ENCODE measurements around the gene PDGFA. TPM values are rescaled to one million over a fixed set of nuclear protein-coding genes. Genes with fewer than 3 reads are reported as not detected.

PDGFA gene
- total RNA-seq, 1 experiment from 2014 or later = 4.9 TPM

DNA sequence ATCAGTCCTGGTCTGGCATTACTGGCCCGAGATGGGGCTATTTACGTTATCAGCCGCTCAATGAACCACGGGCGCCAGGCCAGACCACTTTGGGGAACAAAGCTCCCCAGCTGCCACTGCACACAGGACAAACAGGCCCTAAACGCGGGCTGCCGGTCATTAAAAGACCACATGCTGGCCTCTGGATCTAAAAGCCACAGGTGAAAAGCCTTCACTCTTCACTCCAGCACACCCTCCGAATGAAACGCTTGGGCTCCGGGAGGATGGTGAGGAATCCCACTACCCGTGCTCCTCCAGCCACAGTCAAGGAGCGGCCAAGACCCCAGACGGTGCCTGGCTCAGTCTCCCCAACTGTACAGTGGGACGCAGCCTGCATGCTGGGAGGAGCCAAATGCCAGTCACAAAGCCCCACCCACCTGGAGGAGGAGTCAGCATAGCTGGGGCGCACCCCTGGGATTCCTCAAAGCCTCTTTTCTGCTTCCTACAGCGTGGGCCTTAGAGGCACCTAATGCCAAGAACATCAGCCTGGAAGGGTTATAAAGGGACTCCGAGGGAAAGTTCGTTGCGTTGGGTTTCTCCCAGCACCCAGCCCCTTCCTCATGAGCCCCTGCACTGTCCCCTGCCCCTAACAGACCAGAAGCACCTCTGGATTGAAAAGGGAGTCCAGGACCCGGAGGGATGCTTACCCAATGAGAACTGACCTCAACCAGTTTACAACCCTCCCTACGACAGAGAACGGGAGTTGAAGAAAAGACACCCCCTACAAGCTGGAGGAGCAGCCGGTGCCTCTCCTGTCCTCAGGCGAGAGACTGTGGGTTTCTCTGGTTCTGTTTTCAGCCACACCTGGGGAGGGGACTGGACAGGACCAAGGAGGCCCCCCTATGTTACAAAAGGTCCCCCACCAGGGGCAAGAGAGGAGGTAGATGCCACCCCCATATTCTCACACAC lies 4.7 kb downstream of the PDGFA start:
- H3K4me3 ChIP-seq = no peak overlapping the region
- DNase-seq = no peak

DNA sequence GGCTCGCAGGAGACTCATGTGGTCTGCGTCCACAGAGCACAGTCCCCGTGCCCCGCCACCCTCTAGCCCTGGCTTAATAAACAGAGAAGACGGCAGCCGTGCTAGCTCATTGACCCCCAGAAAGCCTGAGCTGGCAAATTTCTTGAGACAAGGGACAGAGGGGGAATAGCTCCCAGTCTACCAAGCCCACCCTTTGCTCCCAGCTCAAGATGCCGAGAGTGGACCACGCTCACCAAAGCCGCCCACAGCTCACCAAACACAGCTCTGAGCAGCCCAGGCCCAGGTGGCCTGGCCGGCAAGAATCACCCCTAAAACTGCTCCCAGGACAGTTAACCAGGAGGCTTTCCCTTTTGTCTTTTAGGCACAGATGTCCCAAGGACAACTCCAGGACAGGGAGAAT lies 5.4 kb downstream of the PDGFA start:
- no peak for DNase-seq
- H3K27me3 ChIP-seq = peaks cover 4% of the 10 kb centered on the region; the same call in 1 of the 2 replicates

More for the DNA sequence above, 4.7 kb downstream of the PDGFA start:
- no peaks in the 10 kb centered on the region for H3K9me3 ChIP-seq
- H3K36me3 ChIP-seq = no peaks in the 10 kb centered on the region
- peaks cover 4% of the 10 kb centered on the region; the same call in 1 of the 2 replicates for H3K27me3 ChIP-seq

GRCh38 chr7:513521-514166 lies 6.0 kb downstream of the PDGFA start:
- H3K4me3 ChIP-seq = no peak overlapping the region
- H3K36me3 ChIP-seq = no peaks in the 10 kb centered on the region
- no peaks in the 10 kb centered on the region for H3K9me3 ChIP-seq
- DNase-seq = no peak
- H3K27me3 ChIP-seq = peaks cover 4% of the 10 kb centered on the region; the same call in 1 of the 2 replicates

More for the DNA sequence above, 5.4 kb downstream of the PDGFA start:
- no peak overlapping the region for H3K4me3 ChIP-seq
- no peaks in the 10 kb centered on the region for H3K9me3 ChIP-seq
- no peaks in the 10 kb centered on the region for H3K36me3 ChIP-seq

DNA sequence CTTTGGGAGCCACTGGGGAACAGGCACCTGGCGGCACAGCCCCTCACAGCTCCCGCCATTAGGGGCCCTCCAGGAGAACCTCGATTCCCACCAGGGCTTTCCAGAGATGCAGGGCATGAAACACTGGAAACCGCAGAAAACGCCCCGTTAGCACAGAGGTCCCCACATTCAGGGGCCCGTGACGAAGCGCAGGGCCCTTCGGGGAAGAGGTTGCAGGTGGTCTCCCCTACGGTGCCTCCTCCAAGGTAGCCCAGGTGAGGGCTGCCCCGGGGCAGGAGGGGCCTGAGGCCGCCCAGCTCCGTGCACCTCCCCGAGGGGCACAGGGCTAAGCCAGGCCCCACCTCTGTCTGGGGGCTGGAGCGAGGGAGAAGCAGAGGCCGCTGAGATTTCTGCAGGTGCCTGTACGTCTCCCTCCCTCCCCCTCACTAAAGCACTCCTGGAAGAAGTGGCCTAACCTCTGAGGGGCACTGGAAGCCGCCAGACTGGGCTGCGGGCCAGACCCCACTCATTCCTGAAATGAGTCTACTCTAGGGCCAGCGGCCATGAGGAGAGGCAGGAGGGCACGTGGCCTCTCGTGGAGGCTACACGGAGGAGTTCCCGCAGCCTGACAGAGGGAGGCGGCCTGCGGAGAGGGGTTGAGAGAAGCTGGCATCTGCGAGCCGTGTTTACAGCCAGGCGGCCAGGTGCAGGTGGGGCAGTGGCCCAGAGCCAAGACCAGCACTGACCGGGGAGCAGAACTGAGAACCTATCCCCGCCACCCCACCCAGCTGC lies 6.9 kb downstream of the PDGFA start:
- Histone ChIP-seq H3K36me3 (no peaks in the 10 kb centered on the region), H3K27me3 (peaks cover under 1% of the 10 kb centered on the region; the same call in 1 of the 2 replicates), H3K4me3 (no peak overlapping the region), H3K9me3 (no peaks in the 10 kb centered on the region)
- no peak for DNase-seq

DNA sequence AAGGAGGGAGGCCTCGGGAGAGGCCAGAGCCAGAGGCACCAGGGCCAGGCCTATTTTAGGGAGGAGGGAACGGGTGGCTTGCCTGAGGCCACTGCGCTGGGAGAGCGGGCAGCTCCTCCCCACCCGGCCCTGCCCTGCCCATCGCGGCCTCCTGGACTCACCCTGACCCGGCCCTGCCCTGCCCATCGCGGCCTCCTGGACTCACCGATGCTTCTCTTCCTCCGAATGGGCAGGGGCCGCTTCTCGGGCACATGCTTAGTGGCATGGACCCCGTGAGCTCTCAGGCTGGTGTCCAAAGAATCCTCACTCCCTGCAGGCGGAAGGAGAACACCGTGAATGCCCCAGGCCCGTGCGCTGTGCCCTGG lies 7.5 kb downstream of the PDGFA start:
- H3K4me3 ChIP-seq = no peak overlapping the region

GRCh38 chr7:511476-512145 lies 8.0 kb downstream of the PDGFA start:
- no peak for DNase-seq
- Histone ChIP-seq H3K9me3 (no peaks in the 10 kb centered on the region), H3K36me3 (no peaks in the 10 kb centered on the region), H3K4me3 (no peak overlapping the region), H3K27me3 (no peaks in the 10 kb centered on the region)

More for the DNA sequence above, 7.5 kb downstream of the PDGFA start:
- DNase-seq = no peak
- H3K36me3 ChIP-seq = no peaks in the 10 kb centered on the region
- H3K27me3 ChIP-seq = no peaks in the 10 kb centered on the region
- no peaks in the 10 kb centered on the region for H3K9me3 ChIP-seq

DNA sequence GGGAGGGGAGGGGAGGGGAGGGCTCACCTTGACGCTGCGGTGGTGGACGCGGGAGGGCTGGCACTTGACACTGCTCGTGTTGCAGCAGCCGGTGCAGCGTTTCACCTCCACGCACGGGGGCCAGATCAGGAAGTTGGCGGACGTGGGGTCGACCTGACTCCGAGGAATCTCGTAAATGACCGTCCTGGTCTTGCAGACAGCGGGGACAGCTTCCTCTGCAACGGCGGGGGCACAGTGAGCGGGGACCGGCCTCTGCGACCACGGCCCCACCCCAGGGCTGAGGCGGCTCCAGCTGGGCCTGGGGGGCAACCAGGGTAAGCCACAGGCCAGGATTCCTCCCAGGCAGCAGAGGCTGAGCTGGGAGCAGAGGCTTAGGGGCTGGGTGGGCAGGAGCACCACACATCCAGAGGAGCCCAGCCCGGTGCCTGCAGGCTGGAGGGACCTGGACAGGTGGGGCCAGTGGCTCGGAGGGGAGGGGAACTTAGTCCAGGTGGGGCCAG lies 8.8 kb downstream of the PDGFA start:
- no peaks in the 10 kb centered on the region for H3K27me3 ChIP-seq
- no peak overlapping the region for H3K4me3 ChIP-seq
- H3K36me3 ChIP-seq = no peaks in the 10 kb centered on the region
- H3K9me3 ChIP-seq = no peaks in the 10 kb centered on the region
- no peak for DNase-seq

GRCh38 chr7:510131-510481 lies 9.5 kb downstream of the PDGFA start:
- H3K27me3 ChIP-seq = no peaks in the 10 kb centered on the region
- no peak for DNase-seq
- H3K9me3 ChIP-seq = no peaks in the 10 kb centered on the region
- no peak overlapping the region for H3K4me3 ChIP-seq
- no peaks in the 10 kb centered on the region for H3K36me3 ChIP-seq

DNA sequence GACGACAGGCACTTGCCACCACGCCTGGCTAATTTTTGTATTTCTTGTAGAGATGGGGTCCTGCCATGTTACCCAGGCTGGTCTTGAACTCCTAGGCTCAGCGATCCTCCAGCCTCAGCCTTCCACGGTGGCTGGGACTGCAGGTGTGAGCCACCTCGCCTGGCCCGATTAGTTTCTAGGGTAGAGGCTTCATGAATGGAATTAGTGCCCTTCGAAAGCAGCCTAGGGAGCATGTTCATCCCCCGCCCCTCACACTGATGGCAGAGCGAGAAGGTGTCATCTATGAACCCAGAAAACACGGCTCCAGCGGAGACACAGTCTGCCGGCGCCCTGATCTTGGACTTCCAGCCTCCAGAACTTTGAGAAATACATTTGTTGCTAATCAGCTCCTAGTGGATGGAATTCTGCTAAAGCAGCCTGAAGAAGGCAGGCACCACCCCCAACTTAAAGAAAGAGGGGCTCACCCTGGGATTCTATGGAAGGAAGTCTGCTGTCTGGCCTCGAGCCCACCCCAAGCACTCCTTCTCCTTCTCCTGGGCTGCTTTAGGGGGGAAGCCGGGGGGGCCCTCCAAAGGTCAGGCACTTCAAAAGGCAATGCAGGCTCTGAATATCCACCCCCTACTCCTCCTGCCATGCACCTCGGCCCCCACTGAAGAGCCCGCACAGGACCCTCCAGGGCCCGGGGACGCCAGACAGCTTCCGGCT lies 10.1 kb downstream of the PDGFA start:
- Histone ChIP-seq H3K27me3 (no peaks in the 10 kb centered on the region), H3K4me3 (no peak overlapping the region), H3K9me3 (no peaks in the 10 kb centered on the region), H3K36me3 (no peaks in the 10 kb centered on the region)
- DNase-seq = no peak

DNA sequence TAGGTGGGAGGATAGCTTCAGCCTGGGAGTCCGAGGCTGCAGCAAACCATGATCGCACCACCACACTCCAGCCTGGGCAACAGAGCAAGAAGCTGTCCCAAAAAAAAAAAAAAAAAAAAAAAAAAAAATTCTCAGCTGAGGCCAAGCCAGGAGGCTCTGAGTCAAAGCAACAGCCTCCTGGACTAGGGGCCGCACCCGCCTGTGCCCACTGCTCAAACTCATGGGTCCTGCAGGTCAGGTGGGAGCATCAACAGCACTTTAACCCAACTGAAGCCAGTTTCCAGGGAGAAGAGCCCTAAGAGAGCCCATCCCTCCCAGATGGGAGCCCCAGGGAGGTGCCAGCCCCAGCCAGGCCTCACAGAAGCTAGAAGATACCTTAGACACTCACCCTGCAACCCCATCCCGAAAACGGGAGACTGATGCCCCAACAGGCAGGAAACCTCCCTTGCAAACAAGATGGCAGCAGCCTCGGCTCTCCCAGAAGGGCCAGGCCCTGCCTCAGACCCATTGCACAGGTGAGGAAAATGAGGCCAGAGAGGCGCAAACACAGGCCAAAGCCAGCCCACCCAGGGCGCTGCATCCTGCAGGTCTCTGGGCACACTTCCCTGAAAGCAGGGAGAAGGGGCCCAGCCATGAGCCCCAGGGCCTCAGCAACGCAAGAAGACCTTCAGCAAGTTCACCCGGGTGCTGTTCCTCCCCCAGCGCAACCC lies 11.0 kb downstream of the PDGFA start:
- Histone ChIP-seq H3K4me3 (no peak overlapping the region), H3K9me3 (no peaks in the 10 kb centered on the region), H3K27me3 (no peaks in the 10 kb centered on the region), H3K36me3 (no peaks in the 10 kb centered on the region)
- DNase-seq = no peak

DNA sequence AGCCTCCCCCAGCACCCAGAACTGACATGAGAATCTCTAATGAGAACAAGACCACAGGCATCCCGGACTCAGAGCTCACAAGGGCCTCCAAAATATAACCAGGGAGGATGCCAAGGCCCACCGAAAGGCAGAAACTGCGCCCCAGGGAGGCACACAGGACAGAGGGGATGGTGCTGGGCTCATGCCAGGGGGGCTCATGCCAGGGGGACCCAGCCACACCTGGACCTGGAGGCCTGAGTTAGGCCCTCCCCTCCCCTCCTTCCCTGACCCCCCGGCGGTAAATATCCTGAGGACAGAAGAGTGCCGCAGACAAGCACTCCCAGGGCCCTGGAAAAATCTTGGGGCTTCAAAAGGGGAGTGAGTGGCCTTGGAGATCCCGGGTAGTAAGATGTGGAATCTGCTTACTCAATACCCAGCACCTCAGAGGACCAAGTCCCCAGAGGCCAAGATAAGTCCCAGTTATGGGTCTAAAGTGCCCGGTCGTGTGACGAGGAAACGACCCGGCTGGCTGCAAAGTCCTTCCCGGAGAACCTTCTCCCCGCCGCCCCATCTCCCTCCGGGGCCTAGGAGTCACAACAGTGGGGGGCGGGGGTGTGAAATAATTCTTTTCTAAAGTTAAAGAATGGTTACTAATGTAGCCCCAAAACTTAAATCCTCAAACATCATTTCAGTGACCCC lies 11.9 kb downstream of the PDGFA start:
- no peaks in the 10 kb centered on the region for H3K27me3 ChIP-seq
- H3K9me3 ChIP-seq = no peaks in the 10 kb centered on the region
- H3K36me3 ChIP-seq = no peaks in the 10 kb centered on the region
- H3K4me3 ChIP-seq = no peak overlapping the region
- DNase-seq = no peak

DNA sequence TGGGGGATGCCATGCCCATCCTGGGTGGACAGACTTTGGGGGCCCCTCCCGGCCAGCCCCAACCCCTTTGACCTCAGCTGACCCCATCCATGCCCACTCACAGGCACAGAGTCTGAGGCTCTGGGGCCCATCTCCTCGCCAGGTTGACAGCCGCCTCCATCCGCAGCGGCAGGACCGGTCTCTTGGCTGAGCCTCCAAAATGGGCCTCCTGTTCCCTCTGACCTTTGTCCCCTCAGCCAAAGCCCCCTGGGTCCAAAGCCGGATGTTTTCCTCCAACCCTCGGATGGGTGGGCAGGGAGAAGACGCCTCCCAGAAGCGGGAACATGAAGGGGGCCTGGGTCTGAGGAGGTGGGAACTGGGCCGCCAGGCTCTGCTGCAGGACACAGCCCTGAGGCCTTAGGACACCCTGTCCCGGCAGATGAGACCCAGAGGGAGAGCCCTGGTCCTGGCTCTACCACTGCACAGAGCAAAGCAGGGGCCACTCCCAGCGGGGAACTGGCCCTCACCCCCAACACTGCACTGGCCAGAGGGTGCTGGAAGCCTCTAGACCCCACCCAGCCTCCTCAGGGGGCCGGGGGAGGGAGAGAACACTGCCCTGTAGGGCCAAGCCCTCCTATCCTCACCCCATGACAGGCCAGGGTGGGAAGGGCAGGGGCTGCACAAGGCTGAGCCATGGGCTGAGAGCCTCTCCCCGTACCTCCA lies 12.6 kb downstream of the PDGFA start:
- Histone ChIP-seq H3K27me3 (no peaks in the 10 kb centered on the region), H3K4me3 (no peak overlapping the region), H3K9me3 (no peaks in the 10 kb centered on the region), H3K36me3 (no peaks in the 10 kb centered on the region)
- no peak for DNase-seq

GRCh38 chr7:506391-506831 lies 13.2 kb downstream of the PDGFA start:
- Histone ChIP-seq H3K4me3 (no peak overlapping the region), H3K9me3 (no peaks in the 10 kb centered on the region), H3K36me3 (no peaks in the 10 kb centered on the region), H3K27me3 (no peaks in the 10 kb centered on the region)
- DNase-seq = no peak

- no peaks in the 10 kb centered on the region for H3K27me3 ChIP-seq
- no peak overlapping the region for H3K4me3 ChIP-seq
- DNase-seq = no peak
- H3K9me3 ChIP-seq = no peaks in the 10 kb centered on the region
- H3K36me3 ChIP-seq = no peaks in the 10 kb centered on the region
Observed at GRCh38 chr7:505171-505570, 14.5 kb downstream of the PDGFA start.
